ENCODE data around the gene ISG20L2. TPM values are rescaled to one million over a fixed set of nuclear protein-coding genes. Genes with fewer than 3 reads are reported as not detected.

ISG20L2 gene
- total RNA-seq, 2 donors from 2014 or later = 17.3 to 20.3 TPM

- intact Hi-C loops (cut with DNase I) = no loop called here
These were observed 15.8 kb upstream of the ISG20L2 start for GRCh38 chr1:156744344-156744743.

GRCh38 chr1:156743367-156744302 lies 15.1 kb upstream of the ISG20L2 start:
- DNase-seq (ENCODE audit: low spot score) = no peak
- intact Hi-C loops (cut with DNase I) = no loop called here

More at GRCh38 chr1:156744344-156744743, 15.8 kb upstream of the ISG20L2 start:
- peak; percentile 65 for DNase-seq (ENCODE audit: low spot score)

- no peak for DNase-seq (ENCODE audit: low spot score)
- intact Hi-C loops (cut with DNase I) = no loop called here
These were observed 14.2 kb upstream of the ISG20L2 start for GRCh38 chr1:156742801-156743200.

- DNase-seq (ENCODE audit: low spot score) = no peak
- intact Hi-C loops (cut with DNase I) = no loop called here
These were observed 13.5 kb upstream of the ISG20L2 start for GRCh38 chr1:156742017-156742416.

- DNase-seq (ENCODE audit: low spot score) = no peak
- intact Hi-C loops (cut with DNase I) = no loop called here
These were observed 13.0 kb upstream of the ISG20L2 start for GRCh38 chr1:156741481-156741983.

GRCh38 chr1:156740741-156741480 lies 12.3 kb upstream of the ISG20L2 start, which contains the start of gene MRPL24:
MRPL24 (minus strand) TSS chr1:156741088; CDS start chr1:156738704, 2,384 bp downstream.
- intact Hi-C loops (cut with DNase I) = no loop called here

GRCh38 chr1:156740237-156740740 lies 11.7 kb upstream of the ISG20L2 start:
- intact Hi-C loops (cut with DNase I) = no loop called here
- no peak for DNase-seq (ENCODE audit: low spot score)

More at GRCh38 chr1:156740741-156741480, 12.3 kb upstream of the ISG20L2 start, which contains the start of gene MRPL24:
- DNase-seq (ENCODE audit: low spot score) = peak; percentile 99

- intact Hi-C loops (cut with DNase I) = no loop called here
These were observed 10.3 kb upstream of the ISG20L2 start for GRCh38 chr1:156738916-156739315.

GRCh38 chr1:156738407-156738806 lies 9.8 kb upstream of the ISG20L2 start:
- intact Hi-C loops (cut with DNase I) = no loop called here
- DNase-seq (ENCODE audit: low spot score) = no peak

More at GRCh38 chr1:156738916-156739315, 10.3 kb upstream of the ISG20L2 start:
- no peak for DNase-seq (ENCODE audit: low spot score)

- intact Hi-C loops (cut with DNase I) = no loop called here
- no peak for DNase-seq (ENCODE audit: low spot score)
These were observed 5.5 kb upstream of the ISG20L2 start for GRCh38 chr1:156733989-156734584.

GRCh38 chr1:156727926-156728598 lies 504 bp downstream of the ISG20L2 start, which contains the start of gene METTL25B:
METTL25B (plus strand) TSS chr1:156728469; CDS start chr1:156729105, 636 bp downstream.
- DNase-seq (ENCODE audit: low spot score) = peak; percentile 96
- intact Hi-C loops (cut with DNase I) = loop anchor here in 1 of 2 donors (2.0 kb wide), 1 partner anchor 37 kb away; no protein-coding TSS in a partner anchor

GRCh38 chr1:156727492-156727891 lies 1.1 kb downstream of the ISG20L2 start:
- intact Hi-C loops (cut with DNase I) = loop anchor here in 1 of 2 donors (2.0 kb wide), 1 partner anchor 37 kb away; no protein-coding TSS in a partner anchor
- DNase-seq (ENCODE audit: low spot score) = no peak

GRCh38 chr1:156726549-156727226 lies 1.9 kb downstream of the ISG20L2 start:
- intact Hi-C loops (cut with DNase I) = loop anchor here in 1 of 2 donors (2.0 kb wide), 1 partner anchor 36 kb away; no protein-coding TSS in a partner anchor
- no peak for DNase-seq (ENCODE audit: low spot score)

- peak; percentile 96 for DNase-seq (ENCODE audit: low spot score)
- intact Hi-C loops (cut with DNase I) = loop anchor here (2.0 kb wide), 1 partner anchor 35 kb away; no protein-coding TSS in a partner anchor
These were observed 2.8 kb downstream of the ISG20L2 start for GRCh38 chr1:156725683-156726280.

- no peak for DNase-seq (ENCODE audit: low spot score)
- intact Hi-C loops (cut with DNase I) = no loop called here
These were observed 7.0 kb downstream of the ISG20L2 start for GRCh38 chr1:156721535-156721934.

- DNase-seq (ENCODE audit: low spot score) = no peak
- intact Hi-C loops (cut with DNase I) = no loop called here
These were observed 7.4 kb downstream of the ISG20L2 start for GRCh38 chr1:156721131-156721530.

GRCh38 chr1:156717351-156717750 lies 11.2 kb downstream of the ISG20L2 start:
- DNase-seq (ENCODE audit: low spot score) = no peak
- intact Hi-C loops (cut with DNase I) = no loop called here

Data from posterior vena cava (tissue), 2 donors.